ENCODE results near the gene ADM5.

ADM5 gene
- 0.87 to 1.6 (median 1.4) reads per million in 3 donors for total RNA-seq

GRCh38 chr19:49689133-49690078 lies at the start of gene ADM5:
Gene ADM5, plus strand, starts transcription at chr19:49689594. Its CDS starts 244 bp downstream, at chr19:49689838.
- H3K4me3 ChIP-seq (ENCODE audit: insufficient read depth, low read depth, low read length, poor library complexity, severe bottlenecking) = peak within 1 kb of the TSS; percentile 43
- H3K36me3 ChIP-seq (ENCODE audit: control insufficient read depth, insufficient read depth, low read length) = peaks cover 29% of the 10 kb centered on the region
- no peaks in the 10 kb centered on the region for H3K9me3 ChIP-seq (ENCODE audit: control insufficient read depth, low read length)
- H3K4me1 ChIP-seq (ENCODE audit: control insufficient read depth, insufficient read depth, low read length, poor library complexity, severe bottlenecking) = peaks cover 28% of the 10 kb centered on the region
- no peak for DNase-seq
- H3K27ac ChIP-seq (ENCODE audit: insufficient read depth, low read length, poor library complexity, severe bottlenecking) = no peak within 1 kb of the TSS
- peaks cover 8% of the 10 kb centered on the region for H3K27me3 ChIP-seq (replicated peaks; ENCODE audit: control insufficient read depth, insufficient read depth, low read length, poor library complexity, severe bottlenecking)

- H3K27me3 ChIP-seq (replicated peaks; ENCODE audit: control insufficient read depth, insufficient read depth, low read length, poor library complexity, severe bottlenecking) = no peaks in the 10 kb centered on the region
- H3K9me3 ChIP-seq (ENCODE audit: control insufficient read depth, low read length) = no peaks in the 10 kb centered on the region
- peaks cover 34% of the 10 kb centered on the region for H3K4me1 ChIP-seq (ENCODE audit: control insufficient read depth, insufficient read depth, low read length, poor library complexity, severe bottlenecking)
- peak; percentile 99 to 100 (median 99) for DNase-seq
- peaks cover 3% of the 10 kb centered on the region for H3K36me3 ChIP-seq (ENCODE audit: control insufficient read depth, insufficient read depth, low read length)
- peak within 1 kb of the TSS; percentile 74 for H3K27ac ChIP-seq (ENCODE audit: insufficient read depth, low read length, poor library complexity, severe bottlenecking)
- peak within 1 kb of the TSS; percentile 70 for H3K4me3 ChIP-seq (ENCODE audit: insufficient read depth, low read depth, low read length, poor library complexity, severe bottlenecking)
Observed at GRCh38 chr19:49640113-49640898, 49.1 kb upstream of the ADM5 start, which contains the start of gene RRAS. Gene RRAS, minus strand, starts transcription at chr19:49640143. Its CDS starts 45 bp downstream, at chr19:49640098.

- peaks cover 34% of the 10 kb centered on the region for H3K4me1 ChIP-seq (ENCODE audit: control insufficient read depth, insufficient read depth, low read length, poor library complexity, severe bottlenecking)
- peak within 1 kb of the TSS; percentile 94 for H3K27ac ChIP-seq (ENCODE audit: insufficient read depth, low read length, poor library complexity, severe bottlenecking)
- H3K27me3 ChIP-seq (replicated peaks; ENCODE audit: control insufficient read depth, insufficient read depth, low read length, poor library complexity, severe bottlenecking) = no peaks in the 10 kb centered on the region
- peaks cover 17% of the 10 kb centered on the region for H3K36me3 ChIP-seq (ENCODE audit: control insufficient read depth, insufficient read depth, low read length)
- no peaks in the 10 kb centered on the region for H3K9me3 ChIP-seq (ENCODE audit: control insufficient read depth, low read length)
- DNase-seq = peak; percentile 99
- peak within 1 kb of the TSS; percentile 84 for H3K4me3 ChIP-seq (ENCODE audit: insufficient read depth, low read depth, low read length, poor library complexity, severe bottlenecking)
Observed at GRCh38 chr19:49641688-49642491, 47.5 kb upstream of the ADM5 start, which contains the start of gene SCAF1. Gene SCAF1, plus strand, starts transcription at chr19:49642209. Its CDS starts 2,818 bp downstream, at chr19:49645027.

- DNase-seq = no peak
- H3K4me3 ChIP-seq (ENCODE audit: insufficient read depth, low read depth, low read length, poor library complexity, severe bottlenecking) = peak overlapping the region; percentile 84
- no peaks in the 10 kb centered on the region for H3K27me3 ChIP-seq (replicated peaks; ENCODE audit: control insufficient read depth, insufficient read depth, low read length, poor library complexity, severe bottlenecking)
- H3K4me1 ChIP-seq (ENCODE audit: control insufficient read depth, insufficient read depth, low read length, poor library complexity, severe bottlenecking) = peaks cover 34% of the 10 kb centered on the region
- peak overlapping the region; percentile 94 for H3K27ac ChIP-seq (ENCODE audit: insufficient read depth, low read length, poor library complexity, severe bottlenecking)
- peaks cover 23% of the 10 kb centered on the region for H3K36me3 ChIP-seq (ENCODE audit: control insufficient read depth, insufficient read depth, low read length)
- H3K9me3 ChIP-seq (ENCODE audit: control insufficient read depth, low read length) = no peaks in the 10 kb centered on the region
Observed at GRCh38 chr19:49642492-49643035, 46.8 kb upstream of the ADM5 start.

GRCh38 chr19:49643466-49643865 lies 45.9 kb upstream of the ADM5 start:
- Histone ChIP-seq H3K36me3 (ENCODE audit: control insufficient read depth, insufficient read depth, low read length) (peaks cover 25% of the 10 kb centered on the region), H3K4me1 (ENCODE audit: control insufficient read depth, insufficient read depth, low read length, poor library complexity, severe bottlenecking) (peaks cover 27% of the 10 kb centered on the region), H3K4me3 (ENCODE audit: insufficient read depth, low read depth, low read length, poor library complexity, severe bottlenecking) (no peak overlapping the region), H3K27ac (ENCODE audit: insufficient read depth, low read length, poor library complexity, severe bottlenecking) (no peak overlapping the region), H3K27me3 (replicated peaks; ENCODE audit: control insufficient read depth, insufficient read depth, low read length, poor library complexity, severe bottlenecking) (no peaks in the 10 kb centered on the region), H3K9me3 (ENCODE audit: control insufficient read depth, low read length) (no peaks in the 10 kb centered on the region)
- DNase-seq = no peak

GRCh38 chr19:49645592-49645991 lies 43.8 kb upstream of the ADM5 start:
- DNase-seq = no peak
- Histone ChIP-seq H3K4me3 (ENCODE audit: insufficient read depth, low read depth, low read length, poor library complexity, severe bottlenecking) (no peak overlapping the region), H3K27ac (ENCODE audit: insufficient read depth, low read length, poor library complexity, severe bottlenecking) (no peak overlapping the region), H3K9me3 (ENCODE audit: control insufficient read depth, low read length) (no peaks in the 10 kb centered on the region), H3K4me1 (ENCODE audit: control insufficient read depth, insufficient read depth, low read length, poor library complexity, severe bottlenecking) (peaks cover 16% of the 10 kb centered on the region), H3K27me3 (replicated peaks; ENCODE audit: control insufficient read depth, insufficient read depth, low read length, poor library complexity, severe bottlenecking) (no peaks in the 10 kb centered on the region), H3K36me3 (ENCODE audit: control insufficient read depth, insufficient read depth, low read length) (peaks cover 37% of the 10 kb centered on the region)

- Histone ChIP-seq H3K36me3 (ENCODE audit: control insufficient read depth, insufficient read depth, low read length) (peaks cover 39% of the 10 kb centered on the region), H3K4me3 (ENCODE audit: insufficient read depth, low read depth, low read length, poor library complexity, severe bottlenecking) (no peak overlapping the region), H3K27ac (ENCODE audit: insufficient read depth, low read length, poor library complexity, severe bottlenecking) (no peak overlapping the region)
Observed at GRCh38 chr19:49645995-49646394, 43.4 kb upstream of the ADM5 start.

GRCh38 chr19:49646586-49646985 lies 42.8 kb upstream of the ADM5 start:
- H3K9me3 ChIP-seq (ENCODE audit: control insufficient read depth, low read length) = no peaks in the 10 kb centered on the region
- peaks cover 11% of the 10 kb centered on the region for H3K4me1 ChIP-seq (ENCODE audit: control insufficient read depth, insufficient read depth, low read length, poor library complexity, severe bottlenecking)
- H3K27me3 ChIP-seq (replicated peaks; ENCODE audit: control insufficient read depth, insufficient read depth, low read length, poor library complexity, severe bottlenecking) = no peaks in the 10 kb centered on the region
- no peak for DNase-seq
- H3K4me3 ChIP-seq (ENCODE audit: insufficient read depth, low read depth, low read length, poor library complexity, severe bottlenecking) = no peak overlapping the region
- H3K27ac ChIP-seq (ENCODE audit: insufficient read depth, low read length, poor library complexity, severe bottlenecking) = no peak overlapping the region
- peaks cover 43% of the 10 kb centered on the region for H3K36me3 ChIP-seq (ENCODE audit: control insufficient read depth, insufficient read depth, low read length)

More at GRCh38 chr19:49645995-49646394, 43.4 kb upstream of the ADM5 start:
- no peaks in the 10 kb centered on the region for H3K9me3 ChIP-seq (ENCODE audit: control insufficient read depth, low read length)
- peaks cover 12% of the 10 kb centered on the region for H3K4me1 ChIP-seq (ENCODE audit: control insufficient read depth, insufficient read depth, low read length, poor library complexity, severe bottlenecking)
- no peaks in the 10 kb centered on the region for H3K27me3 ChIP-seq (replicated peaks; ENCODE audit: control insufficient read depth, insufficient read depth, low read length, poor library complexity, severe bottlenecking)
- DNase-seq = no peak
